Medulla oblongata (tissue), 1 donor: Measurements from ENCODE around the gene KCNE4.

Experiments
- DNase-seq: peaks from one replicate; pipeline ENCODE4 v3.0.0-alpha.2; 2015; ENCODE audit errors: extremely low spot score

KCNE4 gene

GRCh38 chr2:223086370-223086981 lies 34.5 kb downstream of the KCNE4 start:
- peak; percentile 68 for DNase-seq

DNA sequence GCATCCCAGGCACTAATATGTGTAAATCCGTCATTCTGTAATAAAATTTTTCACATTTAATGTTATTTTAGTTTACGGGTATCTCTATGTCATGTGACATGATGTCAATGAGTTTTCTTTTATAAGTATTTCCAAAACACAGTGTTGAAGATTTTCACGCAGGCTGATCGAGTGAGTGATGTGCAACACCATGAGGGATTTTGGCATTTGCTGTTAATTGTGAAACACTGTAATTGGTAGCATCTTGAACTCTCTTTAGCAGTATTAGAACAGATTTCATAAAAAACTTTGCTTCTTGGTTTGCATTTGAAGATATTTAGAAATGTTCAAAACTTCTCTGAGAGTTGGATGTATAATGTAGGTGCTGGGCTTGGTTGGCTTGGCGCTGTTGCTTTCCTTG lies 35.5 kb downstream of the KCNE4 start:
- DNase-seq = no peak

- DNase-seq = no peak
Observed at GRCh38 chr2:223088866-223089265, 36.9 kb downstream of the KCNE4 start.

GRCh38 chr2:223090039-223090438 lies 38.0 kb downstream of the KCNE4 start:
- no peak for DNase-seq

GRCh38 chr2:223090540-223091235 lies 38.7 kb downstream of the KCNE4 start:
- no peak for DNase-seq

GRCh38 chr2:223092667-223093066 lies 40.7 kb downstream of the KCNE4 start:
- DNase-seq = no peak

DNA sequence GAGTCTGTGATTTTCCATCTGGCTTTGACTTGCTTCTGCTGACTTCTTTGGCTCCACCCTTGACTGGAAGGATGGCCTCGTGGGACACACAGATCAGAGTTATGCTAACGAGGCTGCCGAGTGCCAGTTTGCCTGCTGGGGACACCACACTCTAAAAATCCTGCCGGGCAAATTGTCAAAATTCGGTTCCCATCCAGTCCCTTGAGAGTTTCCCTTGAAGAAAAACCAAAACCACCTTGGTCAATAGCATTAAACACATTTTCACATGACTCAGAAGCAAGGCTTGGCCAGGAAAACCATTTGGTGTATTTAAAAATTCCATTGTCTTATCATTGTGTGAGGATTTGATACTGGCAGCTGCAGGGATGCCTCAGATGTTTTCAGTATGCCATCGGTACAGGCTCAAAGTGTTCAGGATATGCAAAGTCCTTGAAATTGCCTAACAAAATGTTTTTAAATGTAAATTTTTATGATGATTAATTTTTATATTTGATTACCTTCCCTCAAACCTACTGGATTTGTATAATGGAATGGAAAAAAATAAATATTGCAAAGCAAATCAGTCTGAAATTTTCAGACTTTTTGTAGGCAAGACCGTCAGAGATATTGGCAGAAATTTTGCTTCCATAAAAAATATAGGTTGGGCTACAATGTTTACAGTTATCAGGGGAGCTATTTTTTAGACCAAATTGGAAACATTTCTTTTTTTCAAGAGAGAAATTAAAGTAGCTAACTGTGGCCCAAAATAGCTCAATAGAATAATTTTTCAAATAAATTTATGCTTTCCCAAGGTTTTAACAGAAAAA lies 41.6 kb downstream of the KCNE4 start:
- peak; percentile 5 for DNase-seq

- no peak for DNase-seq
Observed at GRCh38 chr2:223095207-223095606, 43.2 kb downstream of the KCNE4 start.

DNA sequence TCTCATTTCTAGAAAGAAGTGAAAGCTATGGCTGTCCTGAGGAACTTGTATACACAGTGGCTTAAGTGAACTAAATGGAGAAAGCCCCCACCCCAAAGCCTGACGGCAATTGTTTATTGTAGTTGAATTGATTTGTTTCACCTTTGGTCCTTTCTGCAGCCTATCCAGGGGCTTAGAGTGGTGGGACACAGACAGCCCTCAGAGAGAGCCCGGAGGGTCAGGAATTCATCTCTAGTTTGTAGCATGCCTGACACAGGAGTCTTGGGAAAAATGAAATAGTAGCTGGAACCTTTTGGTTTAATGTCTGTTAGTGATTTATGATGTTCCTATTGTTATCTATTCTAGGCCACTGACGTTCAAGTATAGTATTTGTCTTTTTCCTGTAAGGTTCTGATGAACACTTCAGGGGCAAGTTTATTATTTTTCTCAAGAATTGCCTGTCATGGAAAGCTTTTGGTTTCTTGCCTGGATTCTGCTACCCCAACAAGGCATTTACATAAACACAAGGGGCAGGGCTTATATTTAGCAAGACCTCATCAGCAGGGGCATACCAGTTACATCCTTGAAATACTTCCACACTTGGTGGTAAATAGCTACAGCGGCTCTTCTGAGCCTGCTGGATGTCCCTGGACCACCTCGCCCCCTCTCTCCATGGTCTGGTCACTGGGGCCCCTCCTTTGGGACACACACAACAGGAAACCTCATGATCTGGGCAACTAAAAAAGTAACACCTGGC lies 44.4 kb downstream of the KCNE4 start:
- DNase-seq = no peak

- no peak for DNase-seq
Observed at GRCh38 chr2:223097888-223098383, 45.9 kb downstream of the KCNE4 start.

GRCh38 chr2:223099561-223099960 lies 47.6 kb downstream of the KCNE4 start:
- no peak for DNase-seq

GRCh38 chr2:223100061-223100511 lies 48.1 kb downstream of the KCNE4 start:
- no peak for DNase-seq

DNA sequence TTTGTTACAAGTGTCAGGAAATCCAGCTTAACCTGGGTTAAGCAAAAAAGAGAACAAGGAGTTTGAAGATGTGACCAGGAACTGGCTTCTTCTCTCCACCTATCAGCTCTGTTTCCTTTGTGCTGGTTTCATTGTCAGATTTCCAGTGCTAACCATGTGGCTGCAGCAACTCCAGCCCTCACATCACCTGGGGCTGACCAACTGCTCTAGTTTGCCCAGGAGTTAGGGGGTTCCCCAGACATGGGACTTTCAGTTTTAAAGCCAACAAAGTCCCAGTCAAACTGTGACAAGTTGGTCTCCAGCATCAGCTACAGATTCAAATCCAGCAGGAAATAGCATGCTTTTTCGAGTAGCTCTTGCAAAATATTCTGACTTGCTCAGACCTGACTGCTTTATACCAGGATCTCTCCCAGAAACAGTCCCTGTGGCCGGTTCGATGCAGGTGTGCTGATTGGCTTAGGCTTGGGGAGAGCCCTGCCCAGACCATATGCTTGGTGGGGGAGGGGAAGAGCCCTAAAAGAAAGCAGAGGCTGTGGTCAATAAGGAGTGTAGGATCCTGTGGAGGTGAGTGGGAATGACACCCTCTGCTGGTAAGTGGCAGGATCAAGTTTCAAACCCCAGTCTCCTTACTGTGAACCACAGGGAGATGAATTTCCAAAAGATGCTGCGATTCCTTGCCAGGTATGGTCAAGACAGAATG lies 49.5 kb downstream of the KCNE4 start:
- peak; percentile 24 for DNase-seq

- no peak for DNase-seq
Observed at GRCh38 chr2:223102040-223102400, 50.0 kb downstream of the KCNE4 start.

DNA sequence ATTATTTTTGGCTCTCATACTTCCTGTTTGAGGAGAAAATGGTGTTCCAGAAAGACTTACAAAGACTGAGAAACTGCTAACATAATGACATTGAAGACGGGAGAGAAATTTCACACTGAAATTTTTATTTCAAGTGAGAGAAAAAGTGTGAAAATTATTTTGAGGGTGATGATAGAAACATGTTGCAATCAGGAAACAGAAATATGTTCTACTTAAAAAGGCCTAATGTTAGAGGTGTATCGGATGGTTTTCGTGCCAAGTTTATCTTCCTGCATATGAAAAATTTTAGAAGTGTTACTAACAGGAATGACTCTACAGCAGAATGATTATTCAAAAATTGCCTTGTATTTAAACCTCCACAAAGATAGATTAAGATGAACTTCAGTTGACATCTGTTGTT lies 50.5 kb downstream of the KCNE4 start:
- DNase-seq = no peak

GRCh38 chr2:223104336-223105132 lies 52.5 kb downstream of the KCNE4 start:
- no peak for DNase-seq
